PC-9 (cell line): ENCODE results near the gene OR1N2. TPM values are rescaled to one million over a fixed set of nuclear protein-coding genes. Genes with fewer than 3 reads are reported as not detected.
"Not testable (repeated sequence)": the region's sequence is repeated elsewhere in the genome, so short reads cannot be mapped to it uniquely, and the experiment has no call there.

Source experiments
- BruUV-seq: library from RNA; stranded (reverse); fragments of 400-500 nt; replicated peaks from 2 replicates; lab custom pipeline; 2021; lab: Mats Ljungman, UMichigan
- CTCF ChIA-PET: fragments of 300-600 bp; sonication (Branson Sonifier 250); formaldehyde crosslinking; loops from one replicate; lab custom pipeline; 2022; ENCODE audit warnings: antibody characterized with exemption; lab: Charles Lee
- POLR2A ChIA-PET: fragments of 300-600 bp; sonication (Branson Sonifier 250); formaldehyde crosslinking; loops from one replicate; lab custom pipeline; 2022; ENCODE audit warnings: antibody characterized with exemption; ENCODE audit not compliant: unreplicated experiment; lab: Charles Lee
- DNase-seq, 2 experiments: peaks; one replicate each; pipeline versions ENCODE4 v3.0.0 to v3.0.0-alpha.2; 2015 to 2022; ENCODE audit warnings: mixed read lengths in 1 of 2
- H2AFZ ChIP-seq: fragments of 200-600 bp; sonication (generic); 2 replicates; pipeline ENCODE4 v1.8.1; 2017; ENCODE audit warnings: antibody characterized with exemption
- H3F3A ChIP-seq: fragments of 200-600 bp; sonication (generic); 2 replicates; pipeline ENCODE4 v1.8.1; 2017; ENCODE audit warnings: antibody characterized with exemption, mild to moderate bottlenecking, low read depth; ENCODE audit not compliant: insufficient read depth
- H3K27ac ChIP-seq: fragments of 200-600 bp; sonication (generic); 2 replicates; pipeline ENCODE4 v1.6.1; 2016; ENCODE audit warnings: mixed run types
- H3K27me3 ChIP-seq: fragments of 200-600 bp; sonication (generic); 2 replicates; pipeline ENCODE4 v1.6.1; 2016; ENCODE audit warnings: low read depth, mixed run types; ENCODE audit not compliant: insufficient read depth
- H3K36me3 ChIP-seq: fragments of 200-600 bp; sonication (generic); 2 replicates; pipeline ENCODE4 v1.6.1; 2016; ENCODE audit warnings: low read depth, mixed run types
- H3K4me1 ChIP-seq: fragments of 200-600 bp; sonication (generic); replicated peaks from 2 replicates; pipeline ENCODE4 v1.6.1; 2016; ENCODE audit warnings: mixed run types; ENCODE audit not compliant: insufficient read depth
- H3K4me2 ChIP-seq: fragments of 200-600 bp; sonication (generic); 2 replicates; pipeline ENCODE4 v1.6.1; 2017; ENCODE audit warnings: mixed run types
- H3K4me3 ChIP-seq: fragments of 200-600 bp; sonication (generic); 2 replicates; pipeline ENCODE4 v1.6.1; 2016; ENCODE audit warnings: mixed run types
- H3K79me2 ChIP-seq: fragments of 200-600 bp; sonication (generic); 2 replicates; pipeline ENCODE4 v1.6.1; 2017; ENCODE audit warnings: low read depth, mixed run types
- H3K9me2 ChIP-seq: fragments of 200-600 bp; sonication (generic); 2 replicates; pipeline ENCODE4 v1.8.1; 2017; ENCODE audit warnings: mild to moderate bottlenecking; ENCODE audit not compliant: insufficient read depth
- H3K9me3 ChIP-seq: fragments of 200-600 bp; sonication (generic); 2 replicates; pipeline ENCODE4 v1.8.1; 2016; ENCODE audit warnings: low read depth; ENCODE audit not compliant: insufficient read depth
- H4K20me1 ChIP-seq: fragments of 200-600 bp; sonication (generic); 2 replicates; pipeline ENCODE4 v1.8.1; 2017; ENCODE audit not compliant: insufficient read depth
- EZH2 ChIP-seq: fragments of 200-600 bp; sonication (generic); IDR thresholded peaks from 2 replicates; pipeline ENCODE4 v1.8.0; 2017; ENCODE audit warnings: antibody characterized with exemption, low read depth
- intact Hi-C: fragments of 100-400 bp; cut with micrococcal nuclease; formaldehyde crosslinking; loops from one replicate; pipeline ENCODE4 v1.10.0; 2022; ENCODE audit not compliant: unreplicated experiment
- total RNA-seq: library from RNA; stranded (reverse); gene quantifications from 2 replicates; pipeline ENCODE4 v1.2.3, GENCODE V29; 2021
- TF ChIP-seq, protein P1 (sequence below): fragments of 200-600 bp; sonication (generic); conservative IDR thresholded peaks from 2 replicates; pipeline ENCODE4 v1.6.1; 2017; ENCODE audit warnings: mixed run types, antibody characterized with exemption, mild to moderate bottlenecking, moderate library complexity

The OR1N2 gene
- total RNA-seq, 1 experiment from 2014 or later, result not detected

GRCh38 chr9:122526602-122527001, 26.3 kb upstream of the OR1N2 start:
- CTCF ChIA-PET, result no interaction called here
- H3K9me2 ChIP-seq, result no peaks in the 10 kb centered on the region
- no peaks in the 10 kb centered on the region for H4K20me1 ChIP-seq
- no peaks in the 10 kb centered on the region for H3F3A ChIP-seq
- TF ChIP-seq, protein P1, sequence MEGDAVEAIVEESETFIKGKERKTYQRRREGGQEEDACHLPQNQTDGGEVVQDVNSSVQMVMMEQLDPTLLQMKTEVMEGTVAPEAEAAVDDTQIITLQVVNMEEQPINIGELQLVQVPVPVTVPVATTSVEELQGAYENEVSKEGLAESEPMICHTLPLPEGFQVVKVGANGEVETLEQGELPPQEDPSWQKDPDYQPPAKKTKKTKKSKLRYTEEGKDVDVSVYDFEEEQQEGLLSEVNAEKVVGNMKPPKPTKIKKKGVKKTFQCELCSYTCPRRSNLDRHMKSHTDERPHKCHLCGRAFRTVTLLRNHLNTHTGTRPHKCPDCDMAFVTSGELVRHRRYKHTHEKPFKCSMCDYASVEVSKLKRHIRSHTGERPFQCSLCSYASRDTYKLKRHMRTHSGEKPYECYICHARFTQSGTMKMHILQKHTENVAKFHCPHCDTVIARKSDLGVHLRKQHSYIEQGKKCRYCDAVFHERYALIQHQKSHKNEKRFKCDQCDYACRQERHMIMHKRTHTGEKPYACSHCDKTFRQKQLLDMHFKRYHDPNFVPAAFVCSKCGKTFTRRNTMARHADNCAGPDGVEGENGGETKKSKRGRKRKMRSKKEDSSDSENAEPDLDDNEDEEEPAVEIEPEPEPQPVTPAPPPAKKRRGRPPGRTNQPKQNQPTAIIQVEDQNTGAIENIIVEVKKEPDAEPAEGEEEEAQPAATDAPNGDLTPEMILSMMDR, result no peak
- no peak for TF ChIP-seq EZH2
- POLR2A ChIA-PET, result no interaction called here
- H3K4me2 ChIP-seq, result no peak overlapping the region
- H3K4me1 ChIP-seq, result no peaks in the 10 kb centered on the region
- BruUV-seq, result no TSS peak
- no peaks in the 10 kb centered on the region for H3K36me3 ChIP-seq
- no peaks in the 10 kb centered on the region for H3K79me2 ChIP-seq
- no peak overlapping the region for H3K4me3 ChIP-seq
- peaks cover 43% of the 10 kb centered on the region for H3K27me3 ChIP-seq
- no peak overlapping the region for H3K27ac ChIP-seq
- DNase-seq, result no peak
- intact Hi-C loops, result no loop called here
- no peaks in the 10 kb centered on the region for H3K9me3 ChIP-seq
- no peak overlapping the region for H2AFZ ChIP-seq

DNA sequence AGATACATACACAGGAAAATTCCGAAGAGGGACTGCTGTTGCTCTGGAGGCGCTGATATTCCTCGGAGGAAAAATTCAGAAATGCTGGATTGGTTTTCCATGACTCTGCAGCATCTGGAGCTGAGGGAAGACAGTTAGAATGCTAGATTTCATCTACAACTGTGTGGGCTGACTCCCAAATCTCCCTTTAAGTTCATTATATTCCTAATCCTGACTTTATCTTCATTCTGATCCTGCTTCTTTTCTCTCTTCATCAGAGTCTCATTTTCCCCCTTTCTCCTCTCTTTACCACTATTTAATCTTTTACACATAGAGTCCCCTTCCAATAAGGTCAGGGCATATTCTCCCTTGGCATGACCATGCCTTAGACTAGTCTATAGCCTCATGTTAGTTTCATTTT, 25.7 kb upstream of the OR1N2 start, which contains the start of gene OR1N1:
OR1N1 (minus strand) TSS at position 101 of the 400 bp plus-strand sequence; CDS start at position 101, 0 bp downstream.
- H4K20me1 ChIP-seq, result no peaks in the 10 kb centered on the region
- no peak within 1 kb of the TSS for H3K4me3 ChIP-seq
- no peak within 1 kb of the TSS for H3K27ac ChIP-seq
- intact Hi-C loops, result no loop called here
- H3K27me3 ChIP-seq, result peaks cover 43% of the 10 kb centered on the region
- CTCF ChIA-PET, result no interaction called here
- no peak for DNase-seq
- H2AFZ ChIP-seq, result no peak within 1 kb of the TSS
- H3F3A ChIP-seq, result no peaks in the 10 kb centered on the region
- H3K9me3 ChIP-seq, result no peaks in the 10 kb centered on the region
- H3K36me3 ChIP-seq, result no peaks in the 10 kb centered on the region
- POLR2A ChIA-PET, result no interaction called here
- H3K79me2 ChIP-seq, result no peaks in the 10 kb centered on the region
- no peaks in the 10 kb centered on the region for H3K9me2 ChIP-seq
- H3K4me1 ChIP-seq, result no peaks in the 10 kb centered on the region
- TF ChIP-seq, protein P1, result no peak
- TF ChIP-seq EZH2, result no peak
- no TSS peak for BruUV-seq
- H3K4me2 ChIP-seq, result no peak within 1 kb of the TSS

- BruUV-seq, H3K27ac ChIP-seq, H4K20me1 ChIP-seq, H3K36me3 ChIP-seq, DNase-seq, H3K9me2 ChIP-seq, H3F3A ChIP-seq, H3K4me1 ChIP-seq, H3K4me2 ChIP-seq, H2AFZ ChIP-seq, CTCF ChIA-PET, H3K79me2 ChIP-seq, POLR2A ChIA-PET, intact Hi-C loops, H3K9me3 ChIP-seq, H3K4me3 ChIP-seq: not testable (repeated sequence)
- peaks cover 73% of the 10 kb centered on the region for H3K27me3 ChIP-seq
These were observed 21.8 kb upstream of the OR1N2 start for GRCh38 chr9:122531157-122531556.

- Histone ChIP-seq H3K9me3 (no peaks in the 10 kb centered on the region), H3K27ac (no peak overlapping the region), H2AFZ (no peak overlapping the region), H4K20me1 (no peaks in the 10 kb centered on the region), H3K27me3 (peaks cover 50% of the 10 kb centered on the region), H3K4me2 (no peak overlapping the region), H3K4me1 (no peaks in the 10 kb centered on the region), H3F3A (no peaks in the 10 kb centered on the region), H3K9me2 (no peaks in the 10 kb centered on the region), H3K4me3 (no peak overlapping the region), H3K79me2 (no peaks in the 10 kb centered on the region), H3K36me3 (no peaks in the 10 kb centered on the region)
- intact Hi-C loops, result no loop called here
- ChIA-PET CTCF (no interaction called here), POLR2A (no interaction called here)
- no TSS peak for BruUV-seq
- TF ChIP-seq EZH2, result no peak
- TF ChIP-seq, protein P1, result no peak
- no peak for DNase-seq
These were observed 16.8 kb upstream of the OR1N2 start for GRCh38 chr9:122536134-122536533.

DNA sequence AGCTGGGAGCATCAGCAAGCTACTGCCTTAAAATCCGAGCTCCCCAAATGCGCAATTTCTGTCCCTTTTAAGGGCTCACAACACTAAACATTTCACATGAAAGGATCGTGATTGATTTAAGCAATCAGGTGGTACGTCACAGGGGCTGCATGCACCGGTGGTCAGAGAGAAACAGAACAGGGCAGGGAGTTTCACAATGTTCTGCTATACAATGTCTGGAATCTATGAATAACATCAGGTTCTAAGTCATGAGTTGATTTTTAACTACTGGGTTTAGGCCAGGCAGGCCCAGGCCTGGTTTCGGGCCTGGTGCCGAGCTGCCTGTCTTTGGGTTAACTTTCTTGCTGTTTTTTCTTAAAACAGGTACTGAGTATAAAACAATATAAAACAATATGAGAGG, 15.8 kb upstream of the OR1N2 start:
- POLR2A ChIA-PET, CTCF ChIA-PET: not testable (repeated sequence)

More for the DNA sequence above, 15.8 kb upstream of the OR1N2 start:
- H3F3A ChIP-seq, H3K36me3 ChIP-seq, intact Hi-C loops, H3K4me1 ChIP-seq, H3K27ac ChIP-seq, H4K20me1 ChIP-seq, H3K4me3 ChIP-seq, H2AFZ ChIP-seq, DNase-seq, H3K79me2 ChIP-seq, H3K4me2 ChIP-seq, H3K9me3 ChIP-seq, BruUV-seq, H3K9me2 ChIP-seq: not testable (repeated sequence)
- peaks cover 58% of the 10 kb centered on the region for H3K27me3 ChIP-seq
